22Rv1 (cell line): ENCODE results near the gene ESYT1.

ENCODE experiments used
- H3K27ac ChIP-seq: fragments of 450-650 bp; 2 replicates; pipeline ENCODE4 v1.5.1; 2017
- CTCF ChIP-seq: fragments of 450-650 bp; IDR thresholded peaks from 2 replicates; pipeline ENCODE4 v1.5.1; 2017; ENCODE audit warnings: mild to moderate bottlenecking
- ZFX ChIP-seq: fragments of 450-650 bp; IDR thresholded peaks from 2 replicates; pipeline ENCODE4 v1.6.1; 2017; ENCODE audit warnings: antibody characterized with exemption, borderline replicate concordance

The ESYT1 gene

GRCh38 chr12:56163533-56164344 lies 35.7 kb downstream of the ESYT1 start:
- TF ChIP-seq CTCF: no peak
- no peak for TF ChIP-seq ZFX
- peak overlapping the region; percentile 90 for H3K27ac ChIP-seq

- peak overlapping the region; percentile 90 for H3K27ac ChIP-seq
- no peak for TF ChIP-seq ZFX
- TF ChIP-seq CTCF: no peak
These were observed 36.3 kb downstream of the ESYT1 start for GRCh38 chr12:56164345-56164729.

GRCh38 chr12:56165369-56165768 lies 37.3 kb downstream of the ESYT1 start:
- peak overlapping the region; percentile 90 for H3K27ac ChIP-seq
- TF ChIP-seq CTCF: no peak
- TF ChIP-seq ZFX: no peak

- no peak overlapping the region for H3K27ac ChIP-seq
- TF ChIP-seq CTCF (no peak), ZFX (no peak)
These were observed 41.2 kb downstream of the ESYT1 start for GRCh38 chr12:56169229-56169759.

- TF ChIP-seq CTCF: no peak
- no peak for TF ChIP-seq ZFX
- no peak overlapping the region for H3K27ac ChIP-seq
These were observed 44.8 kb downstream of the ESYT1 start for GRCh38 chr12:56172839-56173238.

GRCh38 chr12:56178347-56178746 lies 50.3 kb downstream of the ESYT1 start:
- no peak overlapping the region for H3K27ac ChIP-seq
- TF ChIP-seq ZFX (no peak), CTCF (no peak)

- peak overlapping the region; percentile 96; the same call in 1 of the 2 replicates for H3K27ac ChIP-seq
- no peak for TF ChIP-seq CTCF
- no peak for TF ChIP-seq ZFX
These were observed 58.9 kb downstream of the ESYT1 start for GRCh38 chr12:56186957-56187356.
